Amniotic stem cell (primary cell): ENCODE measurements around the gene PHC2.

Source experiments
- DNase-seq: peaks from one replicate; lab custom pipeline; 2025; lab: John Stamatoyannopoulos, UW

The PHC2 gene

DNA sequence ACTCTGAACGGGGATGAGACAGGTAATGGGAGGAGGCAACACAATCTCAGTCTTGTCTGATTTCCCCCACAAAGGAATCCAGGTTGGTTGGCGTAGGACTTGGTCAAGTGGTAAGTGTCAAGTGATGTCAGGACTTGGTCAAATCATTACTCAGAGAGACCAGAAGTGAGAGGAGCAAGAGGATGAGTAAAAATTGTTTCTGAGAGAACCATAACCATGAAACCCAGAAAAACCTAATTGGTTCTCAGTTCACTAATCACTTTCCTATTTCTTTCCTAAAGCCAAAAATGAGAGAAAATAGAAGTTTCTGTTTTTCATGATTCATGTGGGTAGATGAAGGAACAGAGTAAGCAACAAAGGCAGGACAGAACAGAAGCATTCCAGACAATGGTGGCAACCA, 5.0 kb downstream of the PHC2 start:
- no peak for DNase-seq

DNA sequence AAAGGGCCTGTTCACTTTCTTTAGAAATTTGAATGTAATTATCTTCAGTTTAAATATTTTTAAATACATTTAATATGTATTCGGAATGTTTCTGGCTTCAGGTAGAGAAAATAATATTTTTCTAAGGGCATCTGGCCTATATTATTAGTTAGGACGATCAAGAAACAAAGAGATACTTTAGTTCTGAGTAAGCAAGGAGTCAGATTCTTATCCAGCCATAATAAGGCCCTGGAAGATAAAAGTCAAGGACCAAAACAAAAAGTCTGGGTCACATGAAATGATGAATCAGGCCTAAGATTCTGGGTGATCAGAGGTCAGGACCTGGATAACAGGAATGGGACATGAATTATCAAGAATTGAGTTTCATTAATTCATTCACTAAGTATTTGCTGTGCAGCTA, 6.3 kb downstream of the PHC2 start:
- no peak for DNase-seq

DNA sequence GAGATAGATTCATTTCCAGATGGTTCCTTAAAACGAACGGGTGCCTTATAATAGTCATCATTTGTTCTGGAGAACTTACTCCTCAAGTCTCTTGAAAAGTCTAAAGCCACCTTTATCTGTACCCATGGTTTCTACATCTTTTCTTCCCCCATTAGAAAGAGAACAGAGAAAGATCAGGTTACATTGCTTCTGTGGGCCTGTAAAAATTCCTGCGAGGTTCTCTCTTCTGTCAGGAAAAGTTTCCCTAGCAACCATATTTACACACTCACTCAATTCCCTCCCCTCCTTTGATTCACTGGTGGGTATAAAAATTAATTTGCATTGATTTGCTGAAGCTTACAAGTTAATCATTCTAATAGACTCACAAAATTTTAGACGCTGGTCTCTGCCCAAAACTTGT, 6.7 kb downstream of the PHC2 start:
- no peak for DNase-seq

DNA sequence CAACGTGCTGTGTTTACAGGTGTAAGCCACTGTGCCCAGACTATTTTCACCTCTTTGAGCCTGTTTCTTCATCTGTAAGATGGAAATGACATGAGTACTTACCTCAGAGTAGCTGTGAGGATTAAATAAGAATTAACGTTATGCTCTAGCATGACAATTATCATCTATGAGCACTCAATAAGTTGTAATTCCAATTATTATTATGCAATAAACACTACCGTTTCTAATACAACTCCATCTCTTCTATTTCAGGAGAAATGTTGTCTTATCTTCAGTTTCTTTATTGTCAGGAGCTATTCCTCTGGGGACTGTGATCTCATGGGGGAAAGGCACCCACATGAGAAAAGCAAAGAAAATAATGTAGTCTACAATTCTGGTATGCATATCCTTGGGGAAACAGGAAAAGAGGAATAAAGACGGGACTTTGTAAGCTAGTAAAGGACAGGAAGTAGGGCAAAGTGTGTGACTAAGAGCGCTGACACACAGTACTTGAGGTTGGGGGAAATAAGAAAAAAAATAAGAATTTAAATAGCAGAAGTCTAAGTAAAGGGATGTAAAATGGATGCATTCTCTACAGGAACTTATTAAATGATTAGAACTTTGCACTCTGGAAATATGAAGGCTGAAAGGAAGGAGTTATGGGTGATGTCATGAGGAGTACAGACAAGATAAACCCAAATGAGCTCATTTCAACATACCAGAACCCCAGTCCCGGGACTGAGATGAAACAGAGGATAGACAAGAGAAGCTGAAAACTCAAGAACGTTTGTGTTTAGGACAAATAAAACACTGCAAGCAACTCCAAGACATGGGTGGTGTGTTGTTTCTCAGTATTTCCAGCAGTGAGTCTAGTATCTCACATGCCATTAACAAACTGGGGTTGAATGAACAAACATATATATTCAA, 9.8 kb downstream of the PHC2 start:
- DNase-seq: no peak

DNA sequence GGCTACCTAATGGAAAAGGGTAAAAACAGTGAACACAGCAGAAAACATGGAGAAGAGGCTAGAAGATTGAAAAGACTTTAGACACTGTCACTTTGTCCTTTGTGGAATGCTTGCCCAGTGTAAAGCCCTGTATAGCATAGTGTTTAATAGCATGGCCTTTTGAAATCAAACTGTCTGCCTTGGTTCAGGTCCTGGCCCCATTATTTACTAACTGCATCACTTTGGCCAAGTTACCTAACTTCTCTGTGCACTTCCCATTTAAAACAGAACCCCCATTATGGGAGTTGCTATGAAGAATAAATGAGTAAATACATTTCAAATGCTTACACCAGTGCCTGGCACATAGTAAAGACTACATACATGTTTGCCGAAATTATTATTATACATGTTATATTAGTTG, 12.1 kb downstream of the PHC2 start:
- DNase-seq: no peak

DNA sequence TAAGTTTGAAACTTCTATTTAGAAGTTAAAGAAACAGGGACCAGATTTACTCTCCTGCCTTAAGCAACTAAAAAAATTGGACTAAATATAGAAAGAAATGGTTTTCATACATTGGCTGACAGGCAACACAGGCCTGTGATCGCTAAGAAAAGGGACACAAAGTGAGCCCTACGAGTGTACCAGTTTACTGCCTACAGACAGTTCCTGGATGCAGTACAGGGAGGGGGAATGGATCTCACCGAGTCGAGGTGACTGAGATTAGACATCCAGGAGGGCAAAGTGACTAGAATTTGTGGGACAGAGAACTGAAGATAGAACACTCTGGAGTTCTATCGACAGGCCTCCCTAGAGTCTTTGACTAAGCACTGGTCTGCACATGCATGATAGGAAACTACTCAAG, 16.0 kb downstream of the PHC2 start:
- no peak for DNase-seq

DNA sequence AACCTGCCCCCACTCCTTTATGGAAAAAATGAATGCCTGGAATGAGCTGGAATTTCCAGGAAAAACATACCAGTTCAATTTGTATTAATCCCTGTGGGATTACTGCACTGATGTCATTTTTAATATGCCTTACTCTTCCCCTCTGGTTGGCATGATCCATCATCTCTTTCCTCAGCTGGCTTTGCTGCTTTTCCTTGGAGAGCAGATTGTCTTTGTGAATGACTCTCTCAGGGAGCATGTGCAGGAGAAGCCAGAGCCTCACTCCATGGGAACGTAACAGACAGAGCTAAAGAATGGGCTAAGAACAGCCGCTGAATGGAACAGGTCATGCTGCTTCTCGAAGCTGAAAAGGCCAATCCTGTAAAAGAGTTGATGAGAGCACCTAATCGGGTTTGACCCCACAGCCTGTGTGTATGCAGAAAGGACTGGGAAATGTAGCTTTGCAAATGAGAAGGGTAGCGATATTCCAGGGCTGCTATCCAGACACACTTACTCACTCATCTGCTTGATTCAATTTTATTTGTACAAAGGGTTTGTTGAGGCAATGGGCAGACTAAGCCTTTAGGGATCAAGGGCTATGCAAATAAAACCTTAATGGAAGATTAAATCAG, 20.7 kb downstream of the PHC2 start:
- no peak for DNase-seq

DNA sequence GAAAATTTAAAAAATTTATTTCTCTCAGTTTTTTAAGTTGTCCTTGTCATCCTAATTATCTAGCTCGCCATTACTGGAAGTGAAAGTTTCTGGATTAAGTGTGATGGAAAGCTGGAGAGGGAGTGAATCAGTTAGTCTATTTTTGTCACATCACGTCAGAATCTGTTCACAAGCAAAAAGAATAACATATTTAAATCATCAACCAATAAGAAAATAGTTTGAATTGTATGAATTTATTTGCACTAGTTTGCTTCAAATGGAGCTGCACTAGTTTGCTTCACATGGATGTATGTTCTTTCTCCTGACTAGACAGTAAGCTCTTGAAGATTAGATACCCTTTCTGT, 22.8 kb downstream of the PHC2 start:
- no peak for DNase-seq

DNA sequence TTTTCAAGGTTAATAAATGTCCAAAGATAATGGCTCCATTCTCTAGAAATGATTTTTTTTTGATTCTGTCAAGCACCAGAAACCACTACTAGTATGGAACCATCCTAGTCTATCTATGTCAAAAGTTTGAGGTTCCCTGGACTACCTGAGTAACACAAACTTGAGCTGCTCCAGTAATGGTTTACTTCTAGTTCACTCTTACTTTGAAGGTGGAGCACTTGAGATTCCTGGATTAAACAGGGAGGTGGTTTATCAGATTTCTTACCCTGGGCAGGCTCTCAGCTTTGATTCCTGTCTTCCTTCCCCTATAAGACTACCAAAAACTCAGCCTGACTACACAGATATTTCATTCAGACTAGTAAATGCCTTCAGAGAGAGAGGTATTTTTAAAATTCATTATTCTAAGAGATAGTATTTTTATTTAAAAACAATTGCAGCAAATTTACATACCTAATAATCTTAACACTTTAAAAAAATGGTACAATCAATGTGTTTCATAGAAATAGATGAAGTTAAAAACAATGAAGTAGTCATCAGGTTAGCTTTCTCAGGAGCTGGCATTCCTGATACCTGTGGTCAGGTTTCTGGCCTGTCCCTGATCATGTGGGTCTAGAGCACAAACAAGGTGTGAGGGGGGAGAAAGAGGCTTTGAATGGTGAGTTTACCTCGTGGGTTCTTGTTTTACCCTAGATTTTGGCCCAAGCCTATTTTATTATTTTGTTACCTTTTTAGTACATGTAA, 23.4 kb downstream of the PHC2 start:
- no peak for DNase-seq

DNA sequence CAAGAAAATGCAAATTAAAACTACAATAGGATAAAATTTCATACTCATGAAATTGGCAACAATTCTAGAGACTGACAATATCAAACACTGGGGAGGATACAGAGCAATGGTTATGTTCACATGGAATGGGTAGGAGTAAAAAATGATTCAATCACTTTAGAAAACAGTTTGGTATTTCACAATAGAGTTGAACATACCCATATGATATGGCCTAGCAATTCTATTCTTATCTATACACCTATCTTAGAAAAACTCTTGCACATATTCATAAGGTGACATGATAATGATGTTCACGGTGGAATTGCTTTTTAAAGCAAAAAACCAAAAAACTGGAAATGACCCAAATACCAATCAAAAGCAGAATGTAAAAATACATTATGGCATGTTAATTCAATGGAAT, 28.7 kb downstream of the PHC2 start:
- no peak for DNase-seq

DNA sequence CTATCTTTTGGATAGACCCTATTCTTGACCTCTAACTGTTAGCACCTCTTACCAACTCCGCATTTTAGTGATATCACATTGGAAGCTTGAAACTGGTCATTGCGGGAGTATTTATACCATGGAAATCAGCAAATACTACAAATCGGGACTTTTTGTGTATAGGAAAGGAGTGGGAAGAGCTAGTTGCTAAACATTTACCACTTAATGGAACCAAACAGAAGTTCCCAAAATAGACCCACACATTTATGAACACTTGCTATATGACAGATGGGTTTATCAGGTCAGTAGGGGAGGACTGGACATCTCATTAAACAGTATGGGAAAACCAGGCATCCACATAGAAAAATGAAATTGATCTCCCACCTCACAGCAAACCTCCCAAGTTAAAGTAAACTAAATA, 29.4 kb downstream of the PHC2 start:
- no peak for DNase-seq

DNA sequence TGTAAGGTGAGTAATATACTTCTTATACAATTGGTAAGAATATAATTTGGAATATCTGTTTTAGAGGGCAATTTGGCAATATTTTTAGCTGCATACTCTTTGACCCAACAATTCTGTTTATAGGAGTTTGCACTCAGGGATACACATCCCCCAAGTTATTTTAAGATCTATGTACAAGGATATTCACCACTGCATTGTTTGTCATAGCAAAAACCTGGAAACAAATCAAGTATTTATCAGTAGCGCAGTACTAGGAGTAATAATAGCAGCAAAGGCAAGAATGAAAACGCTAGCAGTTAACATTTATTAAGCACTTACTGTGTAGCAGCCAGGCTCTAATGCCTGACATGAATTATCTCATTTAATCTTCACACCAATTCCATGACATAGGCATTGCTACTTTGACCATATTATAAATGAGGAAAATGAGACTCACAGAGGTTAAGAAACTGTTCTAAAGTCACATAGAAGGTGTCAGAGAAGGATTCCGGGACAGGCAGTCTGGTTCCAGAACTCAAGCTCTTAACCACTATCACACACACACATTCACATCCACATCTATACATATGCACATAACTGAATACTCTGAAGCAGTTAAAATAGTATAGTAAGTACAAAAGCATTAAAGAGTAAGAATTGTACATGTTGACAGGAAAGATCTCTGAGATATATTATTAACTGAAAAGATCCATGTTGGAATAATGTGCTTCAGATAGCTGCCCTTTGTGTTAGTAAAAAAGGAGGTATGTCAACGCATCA, 30.6 kb downstream of the PHC2 start:
- no peak for DNase-seq

DNA sequence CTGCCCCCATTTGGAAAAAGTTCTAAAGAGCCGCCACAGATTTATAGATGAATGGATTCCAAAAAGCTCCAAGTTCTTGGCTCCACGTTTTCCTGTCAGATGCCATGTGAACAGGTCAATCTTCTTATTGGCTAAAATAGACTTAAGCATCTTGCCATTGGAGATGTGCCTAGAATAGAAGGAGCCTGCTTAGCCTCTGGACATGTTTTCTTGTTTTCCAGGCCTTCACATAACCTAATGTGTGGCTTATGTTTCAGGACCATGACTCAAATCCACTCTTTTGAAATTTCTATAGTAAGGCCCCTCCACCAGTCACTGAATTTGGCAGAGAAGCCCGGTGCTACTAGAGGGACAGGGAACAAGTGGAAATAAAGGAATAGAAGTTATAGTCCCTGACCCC, 31.5 kb downstream of the PHC2 start:
- no peak for DNase-seq

DNA sequence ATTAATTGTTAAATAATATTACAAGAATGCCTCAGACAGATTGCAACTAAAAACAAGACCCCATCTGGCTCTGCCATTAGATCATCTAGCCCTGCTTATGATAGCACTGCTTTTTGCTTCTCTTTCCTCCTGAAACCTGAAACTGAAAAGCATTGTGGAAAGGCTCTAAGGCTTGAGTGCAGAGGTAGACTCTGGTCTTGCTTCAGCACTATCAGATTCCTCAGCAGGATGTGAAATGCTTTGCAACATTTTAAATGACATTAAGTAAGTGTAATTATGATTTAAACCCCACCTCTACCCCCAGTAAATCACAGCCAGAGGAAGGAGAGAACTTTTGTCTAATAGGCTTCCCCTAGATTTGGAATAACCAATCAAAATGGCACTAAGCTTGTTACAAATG, 32.9 kb downstream of the PHC2 start:
- no peak for DNase-seq

DNA sequence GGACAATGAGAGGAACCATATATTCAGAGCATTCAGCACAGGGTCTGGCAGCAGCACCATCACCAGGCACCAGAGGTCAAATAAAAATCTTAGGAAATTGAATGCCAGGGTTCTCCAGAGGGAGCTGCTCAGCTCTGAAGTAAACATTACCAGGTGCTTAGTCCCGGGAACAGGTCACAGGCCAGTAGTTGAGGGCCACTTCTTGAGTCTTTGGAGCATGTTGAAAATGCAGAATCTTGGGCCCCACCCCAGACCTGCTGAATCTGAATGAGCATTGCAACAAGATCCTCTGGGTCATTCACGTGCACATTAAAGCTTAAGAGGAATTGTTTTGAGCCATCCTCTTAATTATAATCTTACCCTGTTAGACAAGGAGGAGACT, 33.8 kb downstream of the PHC2 start:
- DNase-seq: no peak

DNA sequence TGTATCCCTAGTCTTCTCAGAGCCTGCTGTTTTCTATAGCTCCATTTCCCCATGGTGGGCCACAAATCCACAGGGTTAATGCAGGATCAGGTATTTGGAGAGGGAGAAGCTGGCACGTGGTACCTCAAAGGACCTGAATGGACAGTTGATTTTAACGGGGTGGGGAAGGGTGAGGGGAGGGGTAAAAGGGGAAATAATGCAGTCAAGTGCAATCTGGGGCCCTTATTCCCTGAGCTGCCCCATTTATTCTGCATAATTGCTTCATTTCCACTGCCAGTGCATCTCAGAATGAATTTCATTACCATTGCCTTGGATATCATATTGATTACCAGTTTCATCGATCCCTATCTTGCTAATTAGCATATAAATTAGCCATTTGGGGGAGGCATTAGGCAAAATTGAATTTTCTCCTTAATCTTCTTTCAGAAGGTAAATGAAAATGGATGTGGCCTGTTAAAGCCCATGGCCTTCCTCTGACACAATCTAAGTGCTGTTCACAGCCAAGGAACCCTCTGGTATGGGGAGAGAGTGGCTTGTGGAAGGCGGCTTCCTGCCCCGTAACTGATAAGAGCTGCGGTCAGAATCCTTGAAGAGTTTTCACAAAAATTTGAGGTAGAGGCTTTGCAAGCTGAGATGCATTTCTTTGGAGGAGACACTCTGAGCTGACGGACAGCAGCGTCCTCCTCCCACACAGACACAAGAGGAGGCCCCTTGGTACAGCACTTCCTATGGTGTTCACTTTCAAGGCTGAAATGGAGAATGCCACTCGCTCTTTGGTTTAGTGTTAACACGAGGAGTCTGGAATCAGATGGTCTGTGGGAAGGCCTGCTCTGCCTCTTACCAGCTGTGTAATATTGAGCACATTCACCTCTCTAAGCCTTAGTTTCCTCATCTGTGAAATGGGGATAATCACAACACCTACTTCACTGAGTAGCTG, 34.4 kb downstream of the PHC2 start:
- no peak for DNase-seq

DNA sequence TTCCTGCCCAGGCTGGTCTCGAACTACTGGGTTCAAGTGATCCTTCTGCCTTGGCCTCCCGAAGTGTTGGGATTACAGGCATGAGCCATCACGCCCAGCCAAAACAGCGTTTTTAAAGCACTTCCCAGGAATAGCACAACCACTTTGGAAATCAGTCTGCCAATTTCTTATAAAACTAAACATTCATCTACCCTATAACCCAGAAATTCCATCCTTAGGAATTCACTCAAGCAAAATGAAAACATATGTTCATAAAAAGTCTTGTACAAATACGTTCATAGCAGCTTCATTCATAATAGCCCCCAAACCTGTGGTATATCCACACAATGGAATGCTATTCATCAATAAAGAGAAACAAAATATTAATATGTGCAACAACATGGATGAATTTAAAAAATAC, 36.1 kb downstream of the PHC2 start:
- DNase-seq: no peak

DNA sequence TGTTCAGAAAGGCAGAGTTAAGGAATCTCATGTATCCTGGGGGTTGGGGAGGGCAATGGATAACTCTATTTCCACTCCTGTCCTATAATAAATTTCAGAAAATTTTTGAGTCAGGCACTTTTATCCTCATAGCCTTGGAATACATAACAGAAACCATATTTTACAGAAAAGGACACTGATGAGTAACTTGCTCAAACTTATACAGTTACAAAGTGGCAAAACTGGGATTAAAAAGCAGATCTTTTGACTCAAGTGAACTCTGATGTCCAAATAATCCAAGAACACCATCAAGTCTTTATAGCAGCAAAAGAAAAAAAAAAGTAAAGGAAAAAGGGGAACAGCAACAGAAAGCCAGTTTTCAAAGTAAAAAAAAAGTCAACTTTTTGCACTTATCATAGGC, 36.9 kb downstream of the PHC2 start:
- DNase-seq: no peak

DNA sequence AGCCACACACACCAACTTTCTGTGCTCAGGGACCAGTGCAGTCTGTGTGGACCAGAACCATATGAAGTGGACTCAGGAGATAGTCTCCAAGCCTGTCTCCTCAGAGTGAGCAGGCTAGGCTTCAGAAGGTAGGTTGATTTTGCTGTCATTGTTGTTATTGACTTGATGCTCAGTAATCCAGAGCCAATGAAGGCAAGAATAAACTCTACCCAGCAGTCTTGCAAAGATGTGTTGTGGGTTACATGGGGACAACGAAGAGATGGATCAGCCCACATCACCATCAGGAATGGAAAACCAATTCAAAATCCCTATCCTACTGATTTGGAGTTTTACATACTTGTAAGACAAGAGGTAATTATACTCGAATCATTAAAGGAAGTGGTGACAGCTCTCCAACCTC, 37.4 kb downstream of the PHC2 start:
- DNase-seq: no peak

DNA sequence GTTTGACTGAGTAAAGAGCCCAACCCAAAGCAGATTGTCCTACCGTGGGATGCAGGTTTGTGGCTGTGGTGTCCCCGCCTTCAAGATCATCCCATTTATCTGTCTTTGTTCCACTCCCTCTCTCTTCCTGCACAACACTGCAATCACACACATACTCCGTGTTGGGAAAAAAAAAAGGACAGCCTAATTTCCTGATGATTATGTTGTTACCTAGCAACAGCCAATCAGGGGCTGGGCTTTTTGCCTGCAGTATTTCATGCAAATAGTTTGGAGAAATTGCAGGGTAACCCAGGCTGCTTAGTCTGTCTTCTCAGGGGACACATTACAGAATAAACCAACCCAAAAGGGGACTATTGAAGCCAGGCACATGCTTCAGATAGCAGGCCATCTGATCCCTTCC, 38.3 kb downstream of the PHC2 start:
- DNase-seq: no peak

DNA sequence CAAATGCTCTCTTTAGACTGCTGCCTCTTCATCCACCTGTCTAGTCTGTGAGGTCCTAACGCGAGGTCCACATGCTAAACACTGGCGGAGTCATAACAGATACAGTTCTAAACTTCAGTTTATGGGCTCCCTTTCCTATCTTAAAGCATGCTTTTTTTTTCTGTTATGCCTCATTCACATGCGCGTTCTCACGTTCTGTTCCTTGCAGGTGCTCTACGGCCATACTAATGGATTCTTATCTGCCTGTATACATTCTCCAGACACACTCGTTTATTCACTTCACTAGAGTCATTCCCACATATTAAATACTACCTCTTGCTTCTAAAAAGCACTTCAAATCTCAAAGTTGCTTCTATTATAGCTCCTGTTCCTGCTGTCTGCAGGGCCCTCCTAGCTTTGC, 38.7 kb downstream of the PHC2 start:
- no peak for DNase-seq
